ENCODE data around the gene UBE2D2.

DNA sequence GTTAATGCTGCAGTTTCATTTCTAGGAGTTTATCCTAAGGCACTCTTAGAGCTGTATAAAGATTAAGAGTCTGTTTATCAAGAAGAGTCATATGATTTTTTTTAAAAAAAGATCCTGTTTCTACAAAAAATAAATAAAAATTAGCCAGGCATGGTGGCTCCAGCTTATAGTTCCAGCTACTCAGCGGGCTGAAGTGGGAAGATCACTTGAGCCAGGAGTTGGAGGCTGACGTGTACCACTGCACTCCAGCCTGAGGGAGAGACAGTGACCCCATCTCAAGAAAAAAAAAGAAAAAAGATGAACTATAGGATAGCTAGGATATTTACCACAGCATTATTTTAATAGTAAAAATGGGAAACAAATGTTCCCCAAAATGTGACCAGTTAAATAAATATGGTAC, 3.3 kb upstream of the UBE2D2 start:
- TF ChIP-seq ZNF274 (IDR thresholded peaks at IDR 0.05; ENCODE audit: low read depth, low read length) (no peak), SUZ12 (IDR thresholded peaks at IDR 0.05; ENCODE audit: extremely low read depth, insufficient read depth, insufficient read length) (no peak), YY1 (IDR thresholded peaks at IDR 0.05; ENCODE audit: insufficient read depth, insufficient read length) (no peak)
